GM18502 (cell line): ENCODE measurements around the gene TMEM245.
A peak's percentile ranks its signal among the peaks of the same experiment; 100 is the strongest.
"Not testable (repeated sequence)": the region's sequence is repeated elsewhere in the genome, so short reads cannot be mapped to it uniquely, and the experiment has no call there.

Experiments used
- ATAC-seq: cut with Tn5 transposase; IDR thresholded peaks from one replicate; pipeline ENCODE4 v1.9.1; 2021; ENCODE audit warnings: mild to moderate bottlenecking; ENCODE audit not compliant: unreplicated experiment, poor library complexity

Gene TMEM245

DNA sequence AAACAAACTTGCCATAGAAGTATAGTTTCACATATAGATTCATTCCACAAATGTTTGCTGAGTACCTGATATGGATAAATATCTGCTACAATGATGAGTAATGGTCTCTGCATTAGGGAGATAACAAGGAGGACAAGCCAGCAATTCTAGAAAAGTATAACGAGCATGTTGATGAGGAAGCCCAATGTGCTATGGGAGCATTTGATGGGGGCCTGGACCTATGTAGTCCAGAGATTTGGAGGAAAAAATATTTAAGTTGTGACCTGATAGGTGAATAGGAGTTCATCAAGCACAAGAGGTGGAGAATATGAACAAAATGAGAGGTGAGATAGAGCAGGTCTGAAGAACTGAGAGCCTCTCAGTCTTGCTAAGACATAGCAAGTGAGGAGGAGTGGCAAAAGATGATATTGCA, 14.4 kb upstream of the TMEM245 start:
- ATAC-seq: no peak

DNA sequence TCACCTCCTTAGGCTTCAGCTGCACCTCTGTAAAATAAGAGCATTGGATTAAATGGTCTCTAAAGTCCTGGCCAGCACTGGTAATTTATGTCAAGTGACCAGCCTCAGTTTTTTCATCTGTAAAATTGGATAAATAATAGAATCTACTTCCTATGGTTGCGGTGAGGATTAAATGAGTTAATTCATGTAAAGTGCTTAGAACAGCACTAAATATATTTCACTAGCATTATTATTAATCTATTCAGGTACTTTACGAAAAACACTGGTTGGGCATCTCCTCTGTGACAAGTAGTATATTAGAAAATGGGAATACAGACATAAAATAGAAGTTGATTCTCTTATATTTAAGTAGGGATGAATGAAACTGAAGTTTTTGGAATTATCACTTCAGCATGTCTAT, 13.8 kb upstream of the TMEM245 start:
- ATAC-seq: no peak

DNA sequence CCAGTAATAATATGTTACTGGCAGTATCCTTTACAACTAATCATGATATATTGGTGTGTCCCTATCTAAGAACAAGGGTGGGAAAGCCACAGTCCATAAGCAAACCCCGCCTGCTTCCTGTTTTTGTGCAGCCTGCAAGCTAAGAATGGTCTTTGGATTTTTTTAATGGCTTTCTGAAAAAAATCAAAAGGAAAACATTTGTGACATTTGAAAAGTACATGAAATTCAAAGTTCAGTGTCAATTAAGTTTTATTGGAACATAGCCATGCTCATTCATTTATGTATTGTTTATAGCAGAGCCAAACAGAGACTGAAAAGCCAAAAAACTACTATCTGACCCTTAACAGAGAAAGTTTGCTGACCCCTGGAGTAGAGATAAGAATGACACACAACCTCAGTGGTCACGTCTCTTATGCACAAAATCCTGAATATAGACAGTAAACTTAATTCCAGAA, 12.8 kb upstream of the TMEM245 start:
- no peak for ATAC-seq

DNA sequence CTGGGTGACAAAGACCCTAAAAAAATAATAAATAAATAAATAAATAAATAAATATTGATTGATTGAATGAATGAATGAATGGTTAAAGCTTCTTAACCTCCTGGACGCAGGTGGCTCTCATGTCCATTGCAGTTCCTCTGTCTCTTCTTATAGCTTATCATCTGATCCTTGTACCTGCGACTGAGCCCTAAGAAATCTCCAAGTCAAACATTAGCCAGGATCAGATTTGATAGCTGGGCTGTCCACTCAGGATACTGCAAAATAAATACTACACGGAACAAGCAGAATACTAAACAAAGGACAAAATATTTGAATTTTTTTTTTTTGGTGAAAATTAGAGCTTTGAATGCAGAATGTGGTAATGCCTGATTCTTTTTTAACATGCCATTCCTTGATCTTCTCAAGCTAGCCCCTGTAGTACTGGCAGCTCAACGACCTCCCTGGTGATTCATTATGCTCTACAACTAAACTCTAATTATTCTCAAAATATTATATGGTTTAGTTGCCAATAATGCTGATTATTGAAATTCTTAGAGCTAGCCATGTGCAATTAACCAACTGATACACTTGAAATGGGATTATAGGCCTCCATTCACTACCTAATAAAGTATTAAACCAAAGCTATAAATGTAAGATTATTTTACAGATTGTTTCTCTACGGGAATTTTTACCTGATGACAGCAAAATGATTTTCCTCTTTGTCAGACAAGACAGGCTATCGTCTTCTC, 9.9 kb upstream of the TMEM245 start:
- ATAC-seq: no peak

DNA sequence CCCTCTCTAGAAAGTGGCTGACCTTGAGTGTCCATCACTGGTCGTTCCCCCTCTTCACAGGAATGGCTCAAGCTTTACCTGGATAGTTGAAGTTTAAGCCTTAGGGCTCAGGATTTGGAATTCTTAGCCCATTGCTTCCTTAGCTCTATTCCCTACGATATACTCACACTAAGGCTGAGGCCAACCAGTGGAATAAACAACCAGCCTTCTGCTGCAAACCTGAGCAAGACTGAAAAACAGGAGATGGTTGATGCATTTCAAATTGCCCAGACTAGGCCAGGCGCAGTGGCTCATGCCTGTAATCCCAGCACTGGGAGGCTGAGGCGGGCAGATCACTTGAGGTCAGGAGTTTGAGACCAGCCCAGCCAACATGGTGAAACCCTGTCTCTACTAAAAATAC, 6.9 kb upstream of the TMEM245 start:
- not testable (repeated sequence) for ATAC-seq

DNA sequence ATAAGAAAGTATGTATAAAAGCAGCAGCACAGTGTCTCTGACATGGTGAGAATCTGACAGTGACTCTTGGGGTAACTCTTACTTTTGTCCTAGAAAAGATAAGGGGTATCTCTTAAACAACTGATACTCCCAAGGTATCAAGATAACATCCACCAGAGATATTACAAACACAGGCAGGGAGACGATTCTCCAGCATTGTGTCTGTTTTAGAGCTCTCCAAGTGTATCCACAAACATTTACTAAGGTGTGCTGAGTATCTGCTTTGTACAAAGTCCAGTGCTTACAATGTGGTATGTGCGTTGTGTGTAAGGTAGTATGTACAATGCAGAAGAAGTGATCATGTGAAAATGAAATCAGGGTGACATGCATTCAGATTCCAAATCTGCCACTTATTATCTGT, 4.4 kb upstream of the TMEM245 start:
- no peak for ATAC-seq

DNA sequence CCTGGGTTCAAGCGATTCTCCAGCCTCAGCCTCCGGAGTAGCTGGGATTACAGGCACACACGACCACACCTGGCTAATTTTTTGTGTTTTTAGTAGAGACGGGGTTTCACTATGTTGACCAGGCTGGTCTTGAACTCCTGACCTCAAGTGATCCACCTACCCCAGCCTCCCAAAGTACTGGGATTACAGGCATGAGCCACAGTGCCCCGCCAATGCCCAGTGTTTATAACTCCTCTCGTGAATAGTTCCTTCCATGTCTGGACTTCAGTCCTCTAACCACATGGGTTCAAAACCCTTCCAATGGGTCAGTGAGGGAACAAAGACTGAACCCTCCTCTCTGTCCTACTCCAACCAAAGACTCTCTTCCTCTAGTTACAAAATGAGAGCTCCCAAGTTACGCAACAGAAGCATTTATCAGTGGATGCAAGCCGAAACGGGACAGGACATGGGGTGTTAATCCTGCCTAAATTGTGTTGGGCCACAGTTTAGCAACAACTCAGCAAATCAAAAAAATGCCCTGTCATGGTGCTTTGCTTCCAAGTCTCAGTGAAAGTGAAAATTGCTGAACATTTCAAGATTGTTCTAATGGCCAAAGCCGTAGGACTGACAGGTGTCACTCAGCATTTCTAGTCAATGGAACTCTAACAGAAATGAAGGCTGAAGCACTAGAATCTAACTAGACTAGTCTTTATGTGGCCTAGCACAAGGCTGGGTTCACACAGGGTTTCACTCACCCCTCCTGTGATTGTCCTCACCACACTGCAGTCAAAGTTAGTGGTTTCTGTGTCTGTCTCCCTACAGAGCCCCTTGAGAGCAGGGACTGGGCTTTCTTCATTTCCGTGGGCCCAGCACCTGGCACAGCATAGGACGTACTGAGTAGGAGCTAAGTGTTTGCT, 3.2 kb upstream of the TMEM245 start:
- ATAC-seq: peak; percentile 27

DNA sequence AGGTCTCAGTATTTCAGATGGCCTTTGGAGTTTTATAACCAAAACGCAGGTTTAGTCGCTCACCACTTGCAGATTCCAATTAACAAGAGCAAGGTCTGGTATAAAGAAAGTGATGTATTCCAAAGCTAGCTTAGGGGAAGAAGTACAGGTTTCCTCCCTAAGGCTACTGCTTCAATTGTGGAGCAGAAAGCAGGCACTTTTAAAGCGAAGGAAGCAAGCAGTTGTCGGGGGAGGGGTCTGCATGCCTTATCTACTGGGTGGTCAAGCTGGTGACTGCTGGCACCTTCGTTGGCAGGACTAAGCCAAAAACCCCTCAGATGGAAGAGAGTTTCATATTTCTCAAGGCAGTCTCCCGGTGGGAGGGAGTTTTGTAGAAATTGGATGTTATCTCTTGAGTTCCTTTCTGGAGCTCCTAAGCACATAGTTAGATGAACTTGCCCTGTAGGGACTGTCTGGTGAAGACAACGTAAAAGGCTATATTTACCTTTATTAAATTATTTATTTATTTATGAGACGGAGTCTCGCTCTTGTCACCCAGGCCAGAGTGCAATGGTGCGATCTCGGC, 1.6 kb upstream of the TMEM245 start:
- no peak for ATAC-seq

DNA sequence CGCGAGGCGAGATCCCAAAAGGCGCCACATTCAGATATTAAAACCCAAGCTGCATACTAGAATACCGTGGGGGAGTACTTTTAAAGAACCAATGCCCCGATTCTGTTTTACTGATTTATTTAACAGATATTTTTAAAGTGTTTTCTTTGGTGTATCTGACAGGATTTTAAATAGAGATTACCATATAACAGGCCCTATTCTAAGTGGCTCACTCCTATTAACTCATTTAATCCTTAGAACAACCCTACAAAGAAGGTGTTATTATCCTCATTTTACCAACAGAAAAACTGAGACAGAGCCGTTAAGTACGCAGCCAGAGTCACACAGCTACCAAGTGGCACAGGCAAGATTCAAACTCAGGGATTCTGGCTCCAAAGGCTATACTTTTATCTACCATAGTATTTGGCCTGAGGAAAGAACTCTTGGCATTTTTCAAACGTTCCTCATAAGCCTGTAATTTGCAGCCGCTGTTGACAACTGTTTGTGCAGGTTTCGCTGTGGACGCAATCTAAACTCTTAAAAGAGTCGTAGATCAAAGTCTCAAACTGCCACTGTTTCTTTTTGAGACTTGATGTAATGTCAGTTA, 550 bp upstream of the TMEM245 start:
- no peak for ATAC-seq

DNA sequence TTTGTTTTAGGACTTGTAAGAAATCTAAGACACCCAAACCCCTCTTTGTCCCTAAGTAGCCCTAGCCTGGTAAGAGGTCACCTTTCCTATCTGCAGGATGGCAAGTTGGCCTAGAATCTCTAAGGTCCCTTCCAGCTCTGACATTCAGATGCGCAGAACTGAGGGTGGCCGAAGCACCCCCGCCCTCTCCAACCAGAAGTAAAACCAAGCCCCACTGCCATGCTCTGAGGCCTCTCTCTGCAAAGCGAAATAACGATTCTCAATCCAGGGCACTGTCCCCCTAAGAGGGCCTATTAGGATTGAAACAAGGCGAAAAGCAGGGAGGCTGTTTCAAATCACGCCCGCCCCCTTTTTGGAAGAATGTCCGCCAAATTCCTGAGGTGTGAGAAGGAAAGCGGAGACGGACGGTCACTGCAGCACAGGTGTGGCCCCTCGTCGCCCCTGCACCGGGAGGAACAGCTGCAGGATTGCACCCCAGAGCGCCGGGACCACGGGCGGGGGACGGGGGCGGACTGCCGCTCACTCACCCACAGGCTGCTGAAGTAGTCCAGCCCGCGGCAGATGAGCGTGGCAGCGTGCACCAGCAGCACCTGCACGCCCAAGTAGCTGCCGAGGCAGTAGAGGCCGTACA, 824 bp downstream of the TMEM245 start:
- no peak for ATAC-seq

DNA sequence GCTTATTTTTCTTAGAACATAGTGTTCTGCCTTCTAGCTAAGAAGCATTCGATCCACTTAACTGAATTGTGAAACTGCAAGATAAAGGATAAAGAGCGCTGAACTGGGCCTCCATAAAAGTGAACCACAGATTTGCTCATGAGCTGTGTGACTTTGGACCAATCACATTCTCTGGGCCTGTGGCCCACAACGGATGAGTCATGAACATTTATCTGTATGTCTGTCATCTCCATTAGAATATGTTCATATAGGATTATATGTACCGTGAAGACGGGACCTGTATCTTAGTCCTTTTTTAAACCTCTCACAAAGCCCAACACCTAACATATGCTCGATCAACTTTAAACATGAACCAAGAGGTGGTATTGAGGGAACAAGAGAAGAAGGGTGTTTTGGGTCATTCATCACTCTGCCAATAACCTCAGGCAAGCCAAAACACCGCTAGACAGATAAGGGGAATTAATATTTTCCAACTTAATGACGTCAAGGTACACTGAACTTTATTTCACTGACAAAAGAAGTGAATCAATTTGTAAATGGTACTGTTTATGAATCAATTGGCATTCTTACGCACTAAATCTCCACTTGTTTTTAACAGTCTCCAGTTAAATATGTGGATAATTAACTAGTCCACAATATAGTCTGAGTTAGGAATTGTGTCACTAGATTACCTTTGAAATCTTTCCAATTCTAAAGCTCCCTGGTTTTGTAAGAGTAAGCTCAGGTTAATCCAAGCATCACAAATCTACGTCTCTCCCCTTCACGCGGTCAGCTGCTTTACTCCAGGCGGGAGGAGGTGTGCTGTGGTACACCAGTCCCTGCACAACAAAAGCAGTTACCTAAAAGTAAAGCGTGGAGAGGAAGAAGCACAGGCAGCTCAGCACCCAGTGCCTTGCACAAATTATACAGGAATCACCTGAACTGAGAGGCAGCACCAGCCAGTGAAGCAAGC, 1.6 kb downstream of the TMEM245 start:
- no peak for ATAC-seq

DNA sequence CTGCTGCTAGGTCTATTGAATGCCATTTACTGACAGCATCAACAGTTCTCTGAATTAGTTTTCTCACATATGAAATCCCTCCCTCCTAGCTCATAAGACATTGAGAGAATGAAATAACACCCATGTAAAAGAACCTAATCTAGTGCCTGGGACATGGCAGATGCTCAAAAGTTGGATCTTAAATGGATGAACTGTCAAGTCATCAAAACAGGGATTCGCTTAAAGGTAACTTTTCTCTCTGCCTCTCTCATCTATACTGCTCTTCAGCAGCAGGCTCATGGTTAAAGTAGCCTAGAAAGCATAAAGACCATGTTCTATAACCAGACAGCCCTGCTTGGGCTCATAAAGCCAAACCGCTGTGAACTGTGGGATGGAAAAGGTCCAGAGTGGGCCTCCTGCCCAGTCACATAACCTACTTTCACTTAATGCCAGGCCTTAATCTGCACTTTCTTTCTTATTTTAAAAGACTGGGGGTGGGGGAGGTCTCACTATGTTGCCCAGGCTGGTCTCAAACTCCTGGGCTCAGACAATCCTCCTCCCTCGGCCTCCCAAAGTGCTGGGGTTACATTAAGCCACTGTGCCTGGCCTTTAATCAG, 3.7 kb downstream of the TMEM245 start:
- no peak for ATAC-seq

DNA sequence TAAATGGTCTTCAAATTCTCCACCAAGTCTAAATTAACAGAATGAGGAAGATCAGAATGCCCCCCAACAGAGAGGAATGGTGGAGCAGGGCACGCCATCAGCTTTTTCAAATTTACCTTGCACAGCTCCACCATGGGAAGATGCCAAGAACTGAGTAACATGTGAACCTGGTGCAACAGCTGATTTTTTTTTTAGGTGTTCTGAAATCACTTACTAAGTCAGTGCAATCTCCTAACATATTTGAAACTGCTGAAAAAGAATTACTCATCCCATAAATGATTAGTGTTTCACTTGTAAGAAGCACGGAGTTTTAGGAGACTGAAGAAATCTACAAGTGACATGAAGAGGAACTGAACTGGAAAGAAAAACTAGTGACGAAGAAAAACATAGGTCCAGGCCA, 5.1 kb downstream of the TMEM245 start:
- no peak for ATAC-seq

DNA sequence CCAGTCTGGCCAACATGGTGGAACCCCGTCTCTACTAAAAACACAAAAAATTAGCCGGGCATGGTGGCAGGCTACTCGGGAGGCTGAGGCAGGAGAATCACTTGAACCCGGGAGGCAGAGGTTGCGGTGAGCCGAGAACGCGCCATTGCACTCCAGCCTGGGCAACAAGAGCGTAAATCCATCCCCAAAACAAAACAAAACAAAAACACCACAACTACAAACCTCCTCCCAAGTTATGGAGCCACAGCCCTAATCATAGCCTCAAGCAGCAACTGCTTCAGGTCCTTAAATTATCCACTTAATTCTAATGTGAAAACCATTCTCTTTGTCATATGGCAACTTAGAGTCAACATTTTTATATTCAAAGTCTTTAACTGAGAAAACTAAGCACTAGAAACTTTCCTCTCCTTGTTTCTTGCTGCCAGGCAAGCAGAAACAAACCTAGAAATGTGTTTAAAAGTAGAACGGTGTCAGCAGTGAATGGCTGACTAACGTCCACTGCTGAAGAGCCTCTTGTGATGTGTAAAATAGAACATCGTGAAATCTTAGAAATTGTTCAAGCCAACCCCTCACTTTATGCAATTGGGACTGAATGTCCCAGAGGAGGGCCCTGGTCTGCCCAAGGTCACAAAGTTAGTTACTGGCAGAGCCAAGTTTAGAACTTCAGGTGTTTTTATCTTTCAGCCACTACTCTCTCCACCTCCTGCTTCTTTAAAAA, 5.7 kb downstream of the TMEM245 start:
- no peak for ATAC-seq

DNA sequence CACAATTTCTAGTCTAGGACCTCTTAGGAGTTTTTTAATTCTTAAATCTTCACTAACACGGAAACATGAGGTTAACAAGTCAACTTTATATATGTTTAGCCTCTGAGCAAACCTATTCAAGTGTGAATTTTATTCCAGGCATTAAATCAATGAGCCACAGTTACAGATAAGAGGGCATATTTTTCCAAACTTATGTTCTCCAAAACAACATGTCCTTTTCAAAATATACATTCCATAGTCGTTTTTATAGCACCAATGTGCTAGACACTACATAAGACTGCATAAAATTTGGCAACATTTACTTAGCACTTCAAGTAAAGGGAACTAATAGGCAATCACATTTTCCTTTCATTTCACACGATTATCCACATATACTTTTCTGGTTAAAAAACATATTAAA, 6.5 kb downstream of the TMEM245 start:
- ATAC-seq: no peak

DNA sequence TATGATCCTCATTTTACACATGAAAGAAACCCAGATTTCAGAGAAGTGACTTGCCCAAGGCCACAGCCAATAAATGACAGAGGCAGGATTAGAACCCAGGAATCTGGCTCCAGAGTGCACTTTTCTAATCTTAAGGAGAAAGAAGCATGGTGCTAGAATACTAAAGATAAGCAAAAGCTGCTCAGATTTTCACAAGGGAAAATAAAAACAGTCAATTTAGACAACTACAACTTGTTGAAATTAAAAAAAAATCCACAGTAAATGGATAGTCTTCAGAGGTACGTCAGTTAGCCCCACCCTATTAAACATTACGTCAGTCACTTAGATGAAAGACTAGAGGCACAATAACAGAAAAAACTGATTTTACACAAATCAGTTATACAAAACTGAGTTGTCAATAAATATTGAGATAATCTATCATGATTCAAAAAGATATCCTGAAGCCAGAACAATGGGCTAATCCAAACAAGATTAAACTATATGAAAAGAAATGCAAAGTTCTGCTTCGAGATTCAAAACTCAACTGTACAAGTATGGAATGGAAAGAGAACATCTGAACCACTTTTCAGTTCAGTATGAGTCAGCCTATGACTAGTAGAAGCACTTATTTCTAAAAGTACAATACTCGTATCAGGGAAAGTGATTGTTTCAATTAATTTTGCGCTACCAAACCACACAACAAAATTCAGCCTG, 9.3 kb downstream of the TMEM245 start:
- peak; percentile 86 for ATAC-seq

DNA sequence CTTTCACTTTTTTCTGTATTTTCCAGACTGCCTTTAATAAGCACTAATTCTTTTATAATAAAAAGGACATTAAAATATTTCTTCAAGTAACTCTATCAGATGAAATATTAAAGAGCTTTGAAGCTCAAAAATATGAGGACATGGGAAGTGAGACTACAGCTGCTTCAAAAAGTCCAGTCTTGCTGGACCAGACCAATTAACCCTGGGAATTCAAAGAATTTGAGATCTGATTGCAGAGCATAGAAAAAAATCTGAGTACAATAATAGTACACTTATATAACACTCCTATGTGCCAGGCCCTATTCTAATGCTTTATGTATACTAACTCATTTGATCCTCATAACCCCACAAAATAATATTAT, 9.8 kb downstream of the TMEM245 start:
- ATAC-seq: no peak

DNA sequence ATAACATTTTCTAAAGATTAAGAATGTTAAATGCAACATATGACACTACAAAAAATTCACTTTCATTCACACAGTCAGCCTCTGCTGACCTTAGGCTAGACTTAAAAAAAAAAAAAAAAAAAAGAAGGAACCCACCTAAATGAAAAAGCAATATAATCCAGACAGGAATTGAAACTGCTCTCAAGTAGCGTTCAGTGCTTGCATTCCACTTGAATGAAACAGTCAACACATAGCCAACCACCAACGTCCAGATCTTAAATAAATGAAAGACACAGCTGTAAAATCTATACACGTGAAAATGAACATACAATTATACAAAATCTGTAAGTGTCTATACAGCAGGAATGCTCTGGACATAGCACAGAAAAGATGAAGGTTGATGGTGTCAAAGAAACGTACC, 11.4 kb downstream of the TMEM245 start:
- ATAC-seq: no peak
